Vagina (tissue), 2 donors: Measurements from ENCODE around the gene GPRIN1.

Experiments
- POLR2A ChIP-seq, 2 donors: fragments of 450-650 bp; IDR thresholded peaks; one replicate each; pipeline ENCODE4 v1.6.1; 2017; ENCODE audit warnings: antibody characterized with exemption in 2 of 2, mild to moderate bottlenecking in 2 of 2, moderate library complexity in 2 of 2
- TF ChIP-seq, protein P1 (sequence below), 3 experiments: fragments of 450-650 bp in 2 of 3; fragments of 200-600 bp in 1 of 3; sonication (generic) in 1 of 3; IDR thresholded peaks; one replicate each; pipeline ENCODE4 v1.5.1; 2017 to 2019; ENCODE audit warnings: antibody characterized with exemption in 3 of 3, mild to moderate bottlenecking in 2 of 3, moderate library complexity in 2 of 3

DNA sequence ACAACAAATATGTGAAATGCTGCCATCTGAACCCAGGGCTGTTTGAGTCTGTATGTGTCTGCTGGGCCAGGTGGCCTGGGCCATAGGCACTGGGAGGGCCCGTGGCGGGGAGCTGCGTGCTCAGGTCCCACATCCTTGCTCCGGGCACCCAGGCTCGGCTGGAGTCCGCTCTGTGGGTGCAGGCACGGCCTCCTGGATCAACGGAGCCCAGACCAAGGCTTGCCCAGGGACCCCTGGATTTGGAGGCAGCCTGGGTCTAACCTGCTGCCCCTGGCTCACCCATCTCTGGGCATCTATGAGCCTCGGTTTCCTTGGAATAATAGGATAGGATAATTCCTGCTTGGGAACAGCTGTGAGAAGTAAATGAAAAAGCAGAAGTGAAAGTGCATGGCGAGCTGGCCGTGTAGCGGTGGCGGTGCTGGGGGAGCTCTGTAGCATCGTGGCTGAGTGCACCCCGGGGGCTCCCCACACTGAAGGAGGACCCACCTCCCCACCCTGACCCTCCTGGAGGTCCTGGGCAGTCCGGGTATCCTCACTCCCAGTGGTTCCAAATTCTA, 59.6 kb downstream of the GPRIN1 start:
- TF ChIP-seq, protein P1, sequence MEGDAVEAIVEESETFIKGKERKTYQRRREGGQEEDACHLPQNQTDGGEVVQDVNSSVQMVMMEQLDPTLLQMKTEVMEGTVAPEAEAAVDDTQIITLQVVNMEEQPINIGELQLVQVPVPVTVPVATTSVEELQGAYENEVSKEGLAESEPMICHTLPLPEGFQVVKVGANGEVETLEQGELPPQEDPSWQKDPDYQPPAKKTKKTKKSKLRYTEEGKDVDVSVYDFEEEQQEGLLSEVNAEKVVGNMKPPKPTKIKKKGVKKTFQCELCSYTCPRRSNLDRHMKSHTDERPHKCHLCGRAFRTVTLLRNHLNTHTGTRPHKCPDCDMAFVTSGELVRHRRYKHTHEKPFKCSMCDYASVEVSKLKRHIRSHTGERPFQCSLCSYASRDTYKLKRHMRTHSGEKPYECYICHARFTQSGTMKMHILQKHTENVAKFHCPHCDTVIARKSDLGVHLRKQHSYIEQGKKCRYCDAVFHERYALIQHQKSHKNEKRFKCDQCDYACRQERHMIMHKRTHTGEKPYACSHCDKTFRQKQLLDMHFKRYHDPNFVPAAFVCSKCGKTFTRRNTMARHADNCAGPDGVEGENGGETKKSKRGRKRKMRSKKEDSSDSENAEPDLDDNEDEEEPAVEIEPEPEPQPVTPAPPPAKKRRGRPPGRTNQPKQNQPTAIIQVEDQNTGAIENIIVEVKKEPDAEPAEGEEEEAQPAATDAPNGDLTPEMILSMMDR (IDR thresholded peaks at IDR 0.05), result no peak
- TF ChIP-seq POLR2A (IDR thresholded peaks at IDR 0.05), result no peak
